H1 (cell line): ENCODE measurements around the gene FSIP1. TPM values are rescaled to one million over a fixed set of nuclear protein-coding genes. Genes with fewer than 3 reads are reported as not detected.

Experiments
- CTCF ChIA-PET: fragments of 300-600 bp; sonication (Branson Sonifier 250); formaldehyde crosslinking; loops from one replicate; lab custom pipeline; 2021; ENCODE audit not compliant: partially characterized antibody; lab: Charles Lee
- POLR2A ChIA-PET: fragments of 300-600 bp; sonication (Branson Sonifier 250); formaldehyde crosslinking; loops from one replicate; lab custom pipeline; 2021; ENCODE audit warnings: inconsistent platforms; ENCODE audit not compliant: partially characterized antibody; lab: Charles Lee
- DNase-seq, 2 experiments: peaks; one replicate each; pipeline versions ENCODE4 v3.0.0 to v3.0.0-alpha.2; 2010 to 2022; ENCODE audit warnings: low spot score in 2 of 2, low read depth in 1 of 2, mixed read lengths in 1 of 2
- FAIRE-seq: peaks from 2 replicates; lab custom pipeline; 2011; peaks lifted over from hg19 to GRCh38; lab: Jason Lieb, UNC
- H2AFZ ChIP-seq: 2 replicates; pipeline ENCODE4 v1.8.1; 2012; ENCODE audit warnings: low read length, inconsistent platforms
- H2AK5ac ChIP-seq: 2 replicates; pipeline ENCODE4 v1.6.1; 2013; ENCODE audit warnings: low read depth, low read length
- H2BK120ac ChIP-seq: replicated peaks from 2 replicates; pipeline ENCODE3; 2013; ENCODE audit warnings: low read depth, low read length, inconsistent platforms
- H2BK12ac ChIP-seq: 2 replicates; pipeline ENCODE4 v1.6.1; 2013; ENCODE audit warnings: low read depth, low read length
- H2BK15ac ChIP-seq: 2 replicates; pipeline ENCODE4 v1.6.1; 2013; ENCODE audit warnings: low read length
- H2BK20ac ChIP-seq: 2 replicates; pipeline ENCODE4 v1.6.1; 2013; ENCODE audit warnings: low read length
- H2BK5ac ChIP-seq: 2 replicates; pipeline ENCODE4 v1.6.1; 2013; ENCODE audit warnings: low read depth, low read length
- H3K14ac ChIP-seq: 2 replicates; pipeline ENCODE4 v1.6.1; 2013; ENCODE audit warnings: inconsistent platforms; ENCODE audit not compliant: insufficient read length
- H3K18ac ChIP-seq: 2 replicates; pipeline ENCODE4 v1.6.1; 2013; ENCODE audit warnings: low read length; ENCODE audit errors: extremely low read depth
- H3K23ac ChIP-seq: 2 replicates; pipeline ENCODE4 v1.6.1; 2013; ENCODE audit warnings: inconsistent platforms; ENCODE audit not compliant: insufficient read length
- H3K23me2 ChIP-seq: 2 replicates; pipeline ENCODE4 v1.6.1; 2013; ENCODE audit warnings: low read depth, low read length
- H3K27ac ChIP-seq: 2 replicates; pipeline ENCODE4 v1.6.1; 2011; ENCODE audit warnings: low read depth, low read length, inconsistent platforms
- H3K27me3 ChIP-seq, 4 experiments: replicated peaks in 1 of 4; 1 replicate in 1 of 4; 2 replicates in 3 of 4; pipeline versions ENCODE4 v1.6.1 to v1.8.1; 2011 to 2013; ENCODE audit warnings: low read length in 3 of 4, mild to moderate bottlenecking in 3 of 4, inconsistent platforms in 2 of 4, mixed read lengths in 2 of 4, moderate library complexity in 1 of 4; ENCODE audit not compliant: control insufficient read depth in 3 of 4, insufficient read depth in 3 of 4; ENCODE audit errors: extremely low read depth in 1 of 4
- H3K36me3 ChIP-seq, 4 experiments: 2 replicates each; pipeline versions ENCODE4 v1.6.1 to v1.8.1; 2011 to 2013; ENCODE audit warnings: mild to moderate bottlenecking in 4 of 4, low read length in 3 of 4, moderate library complexity in 2 of 4, control low read depth in 1 of 4, inconsistent platforms in 1 of 4; ENCODE audit not compliant: insufficient read depth in 4 of 4, control insufficient read depth in 2 of 4
- H3K4ac ChIP-seq: replicated peaks from 2 replicates; pipeline ENCODE3; 2013; ENCODE audit warnings: low read length, low read depth, mixed read lengths, inconsistent platforms; ENCODE audit not compliant: insufficient read length
- H3K4me1 ChIP-seq, 4 experiments: replicated peaks in 1 of 4; 1 replicate in 1 of 4; 2 replicates in 3 of 4; pipeline versions ENCODE4 v1.6.1 to v1.8.1; 2011 to 2013; ENCODE audit warnings: low read length in 3 of 4, inconsistent platforms in 2 of 4, mixed read lengths in 1 of 4; ENCODE audit not compliant: insufficient read depth in 4 of 4, control insufficient read depth in 3 of 4
- H3K4me2 ChIP-seq, 2 experiments: 2 replicates each; pipeline versions ENCODE4 v1.6.1 to v1.8.1; 2011 to 2013; ENCODE audit warnings: low read depth in 2 of 2, low read length in 2 of 2, control low read depth in 1 of 2, inconsistent platforms in 1 of 2, mild to moderate bottlenecking in 1 of 2; ENCODE audit not compliant: insufficient read depth in 1 of 2
- H3K4me3 ChIP-seq, 4 experiments: fragments of 200-600, 300-600 bp in 1 of 4; sonication (generic), shearing (Covaris generic), sonication (Bioruptor Twin) in 1 of 4; 2 replicates each; pipeline versions ENCODE4 v1.5.1 to v1.8.1; 2011 to 2016; ENCODE audit warnings: low read length in 4 of 4, low read depth in 3 of 4, control low read depth in 2 of 4, inconsistent platforms in 2 of 4, mild to moderate bottlenecking in 2 of 4, mixed read lengths in 1 of 4, moderate library complexity in 1 of 4; ENCODE audit not compliant: insufficient read depth in 2 of 4; ENCODE audit errors: extremely low read depth in 1 of 4
- H3K56ac ChIP-seq: replicated peaks from 2 replicates; pipeline ENCODE3; 2013; ENCODE audit warnings: low read depth, mild to moderate bottlenecking, mixed read lengths, low read length, inconsistent platforms; ENCODE audit not compliant: insufficient read length
- H3K79me1 ChIP-seq: 2 replicates; pipeline ENCODE4 v1.6.1; 2013; ENCODE audit warnings: low read depth, low read length, control low read depth
- H3K79me2 ChIP-seq, 2 experiments: 2 replicates each; pipeline versions ENCODE4 v1.6.1 to v1.8.1; 2012 to 2013; ENCODE audit warnings: low read length in 2 of 2, mild to moderate bottlenecking in 2 of 2, inconsistent platforms in 1 of 2; ENCODE audit not compliant: insufficient read depth in 2 of 2, control insufficient read depth in 1 of 2
- H3K9ac ChIP-seq, 4 experiments: replicated peaks in 1 of 4; 1 replicate in 1 of 4; 2 replicates in 3 of 4; pipeline versions ENCODE4 v1.6.1 to v1.8.1; 2011 to 2013; ENCODE audit warnings: low read depth in 3 of 4, low read length in 3 of 4, control low read depth in 2 of 4, mild to moderate bottlenecking in 2 of 4, moderate library complexity in 2 of 4, inconsistent platforms in 1 of 4; ENCODE audit errors: extremely low read depth in 1 of 4
- H3K9me3 ChIP-seq, 2 experiments: 2 replicates each; pipeline versions ENCODE4 v1.6.1 to v1.8.1; 2012 to 2013; ENCODE audit warnings: mild to moderate bottlenecking in 2 of 2, moderate library complexity in 2 of 2, control low read depth in 1 of 2, inconsistent platforms in 1 of 2, low read depth in 1 of 2, low read length in 1 of 2, mixed read lengths in 1 of 2; ENCODE audit not compliant: insufficient read depth in 2 of 2
- H4K20me1 ChIP-seq, 2 experiments: replicated peaks in 1 of 2; 2 replicates each; pipeline versions ENCODE3 to v1.8.1; 2011 to 2013; ENCODE audit warnings: inconsistent platforms in 2 of 2, low read length in 2 of 2, mild to moderate bottlenecking in 1 of 2; ENCODE audit not compliant: insufficient read depth in 2 of 2, control insufficient read depth in 1 of 2
- H4K5ac ChIP-seq: 2 replicates; pipeline ENCODE4 v1.6.1; 2013; ENCODE audit warnings: low read length, low read depth, mixed read lengths, inconsistent platforms; ENCODE audit not compliant: insufficient read length
- H4K8ac ChIP-seq: 2 replicates; pipeline ENCODE4 v1.8.0; 2013; ENCODE audit warnings: mild to moderate bottlenecking, moderate library complexity, low read length, inconsistent platforms; ENCODE audit not compliant: insufficient read depth; ENCODE audit errors: extremely low read depth
- H4K91ac ChIP-seq: replicated peaks from 2 replicates; pipeline ENCODE3; 2013; ENCODE audit warnings: low read length, mixed read lengths, inconsistent platforms; ENCODE audit not compliant: insufficient read length
- CBX5 ChIP-seq: fragments of 300-800, 300-1000 bp; sonication (generic); IDR thresholded peaks from 2 replicates; pipeline ENCODE4 v1.7.1; 2016; ENCODE audit warnings: antibody characterized with exemption, low read length, low read depth
- CTCF ChIP-seq, 3 experiments: IDR thresholded peaks; 1 replicate in 2 of 3; 2 replicates in 1 of 3; pipeline versions ENCODE4 v1.5.1 to v1.6.1; 2011; ENCODE audit warnings: low read length in 3 of 3, mild to moderate bottlenecking in 3 of 3, inconsistent platforms in 2 of 3, low read depth in 1 of 3, moderate library complexity in 1 of 3; ENCODE audit not compliant: insufficient read depth in 1 of 3; ENCODE audit errors: control extremely low read depth in 1 of 3
- RAD21 ChIP-seq, 2 experiments: IDR thresholded peaks in 1 of 2; conservative IDR thresholded peaks in 1 of 2; 2 replicates each; pipeline ENCODE4 v1.6.1; 2011; ENCODE audit warnings: low read depth in 2 of 2, low read length in 2 of 2, improper control_type of control experiment in 1 of 2, inconsistent platforms in 1 of 2, mild to moderate bottlenecking in 1 of 2, moderate library complexity in 1 of 2
- WGBS, 2 experiments: shearing (Covaris generic) in 1 of 2; methylation state at CpG; one replicate each; pipeline versions ENCODE4 v1.1.6 to v1.1.7; 2013 to 2015; ENCODE audit warnings: low lambda C conversion rate in 2 of 2, mixed read lengths in 2 of 2, inconsistent platforms in 1 of 2, low coverage in 1 of 2, missing lambda C conversion rate in 1 of 2; ENCODE audit not compliant: insufficient replicate concordance in 2 of 2, insufficient coverage in 1 of 2, insufficient read length in 1 of 2; ENCODE audit errors: extremely low coverage in 1 of 2, missing lambda C conversion rate in 1 of 2; 5-methylcytosine and 5-hydroxymethylcytosine counted together
- polyA plus RNA-seq, 7 experiments: library from polyadenylated mRNA; depleted of rRNA in 3 of 7; stranded (reverse) in 5 of 7; unstranded in 2 of 7; fragments of >200 nt in 5 of 7; fragments of 200-250 nt in 2 of 7; gene quantifications; 1 replicate in 5 of 7; 2 replicates in 1 of 7; 4 replicates in 1 of 7; pipeline versions ENCODE4 v1.2.1 to v1.2.3, GENCODE V29; 2011 to 2013; ENCODE audit warnings: missing spikeins in 2 of 7, mixed read lengths in 2 of 7
- total RNA-seq: library from RNA; stranded (reverse); fragmentation: NEBNext Ultra II Directional; extraction: Animal tissue kit (Norgen Biotek cat#: 25700); gene quantifications from 2 replicates; pipeline ENCODE4 v1.2.1, GENCODE V29; 2021

The FSIP1 gene
- total and polyA plus RNA-seq, 2 of the 8 experiments (the other 6 are each of a cell fraction or from before 2014, with no cell fraction given), result 0.18 to 1.3 TPM

DNA sequence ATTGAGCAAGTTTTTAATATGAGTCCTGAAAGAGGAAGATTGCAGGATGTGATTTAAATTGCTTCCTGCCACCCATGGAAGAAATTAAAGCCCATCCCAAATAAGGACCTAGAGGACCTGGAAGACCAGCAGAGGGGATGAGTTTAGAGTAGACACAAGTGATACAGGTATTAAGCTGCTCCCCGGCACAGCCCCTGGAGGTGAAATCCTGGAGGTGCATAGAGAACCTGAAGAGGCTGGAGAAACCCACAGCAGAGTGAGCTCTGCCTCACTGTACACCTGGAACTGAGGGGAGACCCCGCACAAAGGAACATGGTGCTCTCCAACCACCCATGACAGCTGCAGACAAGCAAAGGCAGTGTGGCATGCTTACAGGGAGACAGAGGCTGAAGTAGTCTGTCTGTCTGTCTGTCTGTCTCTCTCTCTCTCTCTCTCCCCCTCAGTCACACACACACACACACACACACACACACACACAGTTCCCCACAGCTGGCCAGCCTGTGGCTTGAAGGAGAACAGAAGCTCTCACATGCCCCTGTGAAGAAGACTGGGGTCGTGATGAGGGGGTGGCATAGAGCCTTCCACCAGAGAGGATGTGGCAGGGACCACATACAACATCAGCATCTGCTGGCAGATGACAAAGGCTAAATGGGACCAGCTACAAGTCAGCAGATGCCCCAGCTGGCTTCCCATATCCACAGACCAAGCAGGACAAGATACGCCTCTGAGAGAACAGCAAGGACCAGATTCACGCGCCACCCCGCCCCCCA lies 38.1 kb downstream of the FSIP1 start:
- Histone ChIP-seq H4K5ac (no peak overlapping the region), H2BK12ac (no peak overlapping the region), H2AK5ac (no peak overlapping the region), H3K4me1 (no peaks in the 10 kb centered on the region), H4K20me1 (no peaks in the 10 kb centered on the region), H3K79me1 (no peaks in the 10 kb centered on the region), H3K14ac (no peak overlapping the region), H2BK15ac (no peak overlapping the region), H4K8ac (no peak overlapping the region), H2BK120ac (no peak overlapping the region), H3K4me2 (no peak overlapping the region), H3K79me2 (no peaks in the 10 kb centered on the region), H3K23me2 (no peaks in the 10 kb centered on the region), H3K9ac (no peak overlapping the region), H3K4ac (no peak overlapping the region), H3K18ac (no peak overlapping the region), H3K4me3 (no peak overlapping the region), H3K9me3 (no peaks in the 10 kb centered on the region), H2BK5ac (no peak overlapping the region), H3K56ac (no peak overlapping the region), H2AFZ (no peak overlapping the region), H3K36me3 (no peaks in the 10 kb centered on the region), H3K27me3 (no peaks in the 10 kb centered on the region), H3K27ac (no peak overlapping the region), H3K23ac (no peak overlapping the region), H4K91ac (no peak overlapping the region), H2BK20ac (no peak overlapping the region)
- DNase-seq (no peak), FAIRE-seq (no peak)
- ChIA-PET POLR2A (interaction anchor here (1.1 kb wide), 1 partner anchor 46 kb away, joined by 3 read pairs; no protein-coding TSS in a partner anchor), CTCF (interaction anchor here (0.5 to 2.6 kb wide), 14 partner anchors 9 to 534 kb away, joined by 3 to 30 read pairs (median 3); no protein-coding TSS in a partner anchor)
- TF ChIP-seq CTCF (IDR thresholded peaks at IDR 0.05; ENCODE audit: control extremely low read depth in 1 of 3, insufficient read depth in 1 of 3, low read depth in 1 of 3, low read length in 3 of 3) (peak; percentile 16 to 31 (median 16)), CBX5 (no peak), RAD21 (IDR thresholded peaks at IDR 0.05 in 1 of 2, conservative IDR thresholded peaks at IDR 0.05 in 1 of 2; ENCODE audit: low read depth in 2 of 2, low read length in 2 of 2) (peak in 1 of 2 experiments; percentile 19; a peak in 1 of 4 replicates)
- 95% methylated on average over 7 of the region's 7 CpGs; no CpG with 5 or more reads in 1 of the 2 experiments for WGBS, 2 experiments
